ENCODE results near the gene ISG15. TPM values are rescaled to one million over a fixed set of nuclear protein-coding genes. Genes with fewer than 3 reads are reported as not detected.

ISG15 gene
- total and polyA plus RNA-seq, 2 of the 13 experiments (the other 11 are each of a cell fraction or from before 2014, with no cell fraction given), result 42.1 to 54.9 TPM

GRCh38 chr1:1006305-1007159, 6.8 kb upstream of the ISG15 start (continued):
- TF ChIP-seq USF2 (IDR thresholded peaks at IDR 0.05; ENCODE audit: low read depth, low read length) (peak; percentile 30), USF2 (CRISPR knock-in tag; IDR thresholded peaks at IDR 0.05; ENCODE audit: borderline replicate concordance) (0 out of 2 replicates have a peak, but pooled peaks have one; percentile 42), TFE3 (CRISPR knock-in tag; IDR thresholded peaks at IDR 0.05) (peak; percentile 96), NBN (conservative IDR thresholded peaks at IDR 0.05) (no peak), TBX2 (CRISPR knock-in tag; IDR thresholded peaks at IDR 0.05; ENCODE audit: borderline replicate concordance) (peak; percentile 88), FOXA1 (IDR thresholded peaks at IDR 0.05) (no peak), FOXA1 (CRISPR knock-in tag; IDR thresholded peaks at IDR 0.05) (peak; percentile 55; the same call in 1 of the 2 replicates), ZNF367 (CRISPR knock-in tag; IDR thresholded peaks at IDR 0.05; ENCODE audit: borderline replicate concordance) (no peak), ZMAT5 (CRISPR knock-in tag; IDR thresholded peaks at IDR 0.05; ENCODE audit: borderline replicate concordance, low read depth) (no peak), LBX2 (CRISPR knock-in tag; IDR thresholded peaks at IDR 0.05; ENCODE audit: borderline replicate concordance) (no peak; the same call in 1 of the 2 replicates), ZC3H4 (CRISPR knock-in tag; IDR thresholded peaks at IDR 0.05; ENCODE audit: borderline replicate concordance) (no peak), ZKSCAN5 (CRISPR knock-in tag; IDR thresholded peaks at IDR 0.05) (no peak), CREBL2 (CRISPR knock-in tag; IDR thresholded peaks at IDR 0.05; ENCODE audit: borderline replicate concordance) (no peak), ZNF780A (CRISPR knock-in tag; IDR thresholded peaks at IDR 0.05) (0 out of 2 replicates have a peak, but pooled peaks have one; percentile 24), ZNF644 (CRISPR knock-in tag; IDR thresholded peaks at IDR 0.05; ENCODE audit: low read depth) (peak; percentile 90), NPAS2 (CRISPR knock-in tag; IDR thresholded peaks at IDR 0.05; ENCODE audit: borderline replicate concordance) (no peak), ZNF251 (CRISPR knock-in tag; IDR thresholded peaks at IDR 0.05) (no peak; the same call in 1 of the 2 replicates), E2F2 (CRISPR knock-in tag; IDR thresholded peaks at IDR 0.05; ENCODE audit: borderline replicate concordance) (0 out of 2 replicates have a peak, but pooled peaks have one; percentile 61), GZF1 (CRISPR knock-in tag; IDR thresholded peaks at IDR 0.05) (no peak), RAD51 (IDR thresholded peaks at IDR 0.05; ENCODE audit: borderline replicate concordance) (0 out of 2 replicates have a peak, but pooled peaks have one; percentile 16), GPBP1L1 (CRISPR knock-in tag; IDR thresholded peaks at IDR 0.05) (no peak), MED8 (CRISPR knock-in tag; IDR thresholded peaks at IDR 0.05; ENCODE audit: insufficient replicate concordance) (no peak)

All from HepG2 (cell line).